H1 (cell line): ENCODE data around the gene AFF2. TPM values are rescaled to one million over a fixed set of nuclear protein-coding genes. Genes with fewer than 3 reads are reported as not detected.
A peak's percentile ranks its signal among the peaks of the same experiment; 100 is the strongest.

Source experiments
- CTCF ChIA-PET: fragments of 300-600 bp; sonication (Branson Sonifier 250); formaldehyde crosslinking; loops from one replicate; lab custom pipeline; 2021; ENCODE audit not compliant: partially characterized antibody; lab: Charles Lee
- POLR2A ChIA-PET: fragments of 300-600 bp; sonication (Branson Sonifier 250); formaldehyde crosslinking; loops from one replicate; lab custom pipeline; 2021; ENCODE audit warnings: inconsistent platforms; ENCODE audit not compliant: partially characterized antibody; lab: Charles Lee
- DNase-seq, 2 experiments: peaks; one replicate each; pipeline versions ENCODE4 v3.0.0 to v3.0.0-alpha.2; 2010 to 2022; ENCODE audit warnings: low spot score in 2 of 2, low read depth in 1 of 2, mixed read lengths in 1 of 2
- FAIRE-seq: peaks from 2 replicates; lab custom pipeline; 2011; peaks lifted over from hg19 to GRCh38; lab: Jason Lieb, UNC
- H2AFZ ChIP-seq: 2 replicates; pipeline ENCODE4 v1.8.1; 2012; ENCODE audit warnings: low read length, inconsistent platforms
- H2AK5ac ChIP-seq: 2 replicates; pipeline ENCODE4 v1.6.1; 2013; ENCODE audit warnings: low read depth, low read length
- H2BK120ac ChIP-seq: replicated peaks from 2 replicates; pipeline ENCODE3; 2013; ENCODE audit warnings: low read depth, low read length, inconsistent platforms
- H2BK12ac ChIP-seq: 2 replicates; pipeline ENCODE4 v1.6.1; 2013; ENCODE audit warnings: low read depth, low read length
- H2BK15ac ChIP-seq: 2 replicates; pipeline ENCODE4 v1.6.1; 2013; ENCODE audit warnings: low read length
- H2BK20ac ChIP-seq: 2 replicates; pipeline ENCODE4 v1.6.1; 2013; ENCODE audit warnings: low read length
- H2BK5ac ChIP-seq: 2 replicates; pipeline ENCODE4 v1.6.1; 2013; ENCODE audit warnings: low read depth, low read length
- H3K14ac ChIP-seq: 2 replicates; pipeline ENCODE4 v1.6.1; 2013; ENCODE audit warnings: inconsistent platforms; ENCODE audit not compliant: insufficient read length
- H3K18ac ChIP-seq: 2 replicates; pipeline ENCODE4 v1.6.1; 2013; ENCODE audit warnings: low read length; ENCODE audit errors: extremely low read depth
- H3K23ac ChIP-seq: 2 replicates; pipeline ENCODE4 v1.6.1; 2013; ENCODE audit warnings: inconsistent platforms; ENCODE audit not compliant: insufficient read length
- H3K23me2 ChIP-seq: 2 replicates; pipeline ENCODE4 v1.6.1; 2013; ENCODE audit warnings: low read depth, low read length
- H3K27ac ChIP-seq: 2 replicates; pipeline ENCODE4 v1.6.1; 2011; ENCODE audit warnings: low read depth, low read length, inconsistent platforms
- H3K27me3 ChIP-seq, 4 experiments: replicated peaks in 1 of 4; 1 replicate in 1 of 4; 2 replicates in 3 of 4; pipeline versions ENCODE4 v1.6.1 to v1.8.1; 2011 to 2013; ENCODE audit warnings: low read length in 3 of 4, mild to moderate bottlenecking in 3 of 4, inconsistent platforms in 2 of 4, mixed read lengths in 2 of 4, moderate library complexity in 1 of 4; ENCODE audit not compliant: control insufficient read depth in 3 of 4, insufficient read depth in 3 of 4; ENCODE audit errors: extremely low read depth in 1 of 4
- H3K36me3 ChIP-seq, 4 experiments: 2 replicates each; pipeline versions ENCODE4 v1.6.1 to v1.8.1; 2011 to 2013; ENCODE audit warnings: mild to moderate bottlenecking in 4 of 4, low read length in 3 of 4, moderate library complexity in 2 of 4, control low read depth in 1 of 4, inconsistent platforms in 1 of 4; ENCODE audit not compliant: insufficient read depth in 4 of 4, control insufficient read depth in 2 of 4
- H3K4ac ChIP-seq: replicated peaks from 2 replicates; pipeline ENCODE3; 2013; ENCODE audit warnings: low read length, low read depth, mixed read lengths, inconsistent platforms; ENCODE audit not compliant: insufficient read length
- H3K4me1 ChIP-seq, 4 experiments: replicated peaks in 1 of 4; 1 replicate in 1 of 4; 2 replicates in 3 of 4; pipeline versions ENCODE4 v1.6.1 to v1.8.1; 2011 to 2013; ENCODE audit warnings: low read length in 3 of 4, inconsistent platforms in 2 of 4, mixed read lengths in 1 of 4; ENCODE audit not compliant: insufficient read depth in 4 of 4, control insufficient read depth in 3 of 4
- H3K4me2 ChIP-seq, 2 experiments: 2 replicates each; pipeline versions ENCODE4 v1.6.1 to v1.8.1; 2011 to 2013; ENCODE audit warnings: low read depth in 2 of 2, low read length in 2 of 2, control low read depth in 1 of 2, inconsistent platforms in 1 of 2, mild to moderate bottlenecking in 1 of 2; ENCODE audit not compliant: insufficient read depth in 1 of 2
- H3K4me3 ChIP-seq, 4 experiments: fragments of 200-600, 300-600 bp in 1 of 4; sonication (generic), shearing (Covaris generic), sonication (Bioruptor Twin) in 1 of 4; 2 replicates each; pipeline versions ENCODE4 v1.5.1 to v1.8.1; 2011 to 2016; ENCODE audit warnings: low read length in 4 of 4, low read depth in 3 of 4, control low read depth in 2 of 4, inconsistent platforms in 2 of 4, mild to moderate bottlenecking in 2 of 4, mixed read lengths in 1 of 4, moderate library complexity in 1 of 4; ENCODE audit not compliant: insufficient read depth in 2 of 4; ENCODE audit errors: extremely low read depth in 1 of 4
- H3K56ac ChIP-seq: replicated peaks from 2 replicates; pipeline ENCODE3; 2013; ENCODE audit warnings: low read depth, mild to moderate bottlenecking, mixed read lengths, low read length, inconsistent platforms; ENCODE audit not compliant: insufficient read length
- H3K79me1 ChIP-seq: 2 replicates; pipeline ENCODE4 v1.6.1; 2013; ENCODE audit warnings: low read depth, low read length, control low read depth
- H3K79me2 ChIP-seq, 2 experiments: 2 replicates each; pipeline versions ENCODE4 v1.6.1 to v1.8.1; 2012 to 2013; ENCODE audit warnings: low read length in 2 of 2, mild to moderate bottlenecking in 2 of 2, inconsistent platforms in 1 of 2; ENCODE audit not compliant: insufficient read depth in 2 of 2, control insufficient read depth in 1 of 2
- H3K9ac ChIP-seq, 4 experiments: replicated peaks in 1 of 4; 1 replicate in 1 of 4; 2 replicates in 3 of 4; pipeline versions ENCODE4 v1.6.1 to v1.8.1; 2011 to 2013; ENCODE audit warnings: low read depth in 3 of 4, low read length in 3 of 4, control low read depth in 2 of 4, mild to moderate bottlenecking in 2 of 4, moderate library complexity in 2 of 4, inconsistent platforms in 1 of 4; ENCODE audit errors: extremely low read depth in 1 of 4
- H3K9me3 ChIP-seq, 2 experiments: 2 replicates each; pipeline versions ENCODE4 v1.6.1 to v1.8.1; 2012 to 2013; ENCODE audit warnings: mild to moderate bottlenecking in 2 of 2, moderate library complexity in 2 of 2, control low read depth in 1 of 2, inconsistent platforms in 1 of 2, low read depth in 1 of 2, low read length in 1 of 2, mixed read lengths in 1 of 2; ENCODE audit not compliant: insufficient read depth in 2 of 2
- H4K20me1 ChIP-seq, 2 experiments: replicated peaks in 1 of 2; 2 replicates each; pipeline versions ENCODE3 to v1.8.1; 2011 to 2013; ENCODE audit warnings: inconsistent platforms in 2 of 2, low read length in 2 of 2, mild to moderate bottlenecking in 1 of 2; ENCODE audit not compliant: insufficient read depth in 2 of 2, control insufficient read depth in 1 of 2
- H4K5ac ChIP-seq: 2 replicates; pipeline ENCODE4 v1.6.1; 2013; ENCODE audit warnings: low read length, low read depth, mixed read lengths, inconsistent platforms; ENCODE audit not compliant: insufficient read length
- H4K8ac ChIP-seq: 2 replicates; pipeline ENCODE4 v1.8.0; 2013; ENCODE audit warnings: mild to moderate bottlenecking, moderate library complexity, low read length, inconsistent platforms; ENCODE audit not compliant: insufficient read depth; ENCODE audit errors: extremely low read depth
- H4K91ac ChIP-seq: replicated peaks from 2 replicates; pipeline ENCODE3; 2013; ENCODE audit warnings: low read length, mixed read lengths, inconsistent platforms; ENCODE audit not compliant: insufficient read length
- BCL11A ChIP-seq, 2 experiments: IDR thresholded peaks; one replicate each; pipeline ENCODE4 v1.6.1; 2011; ENCODE audit warnings: low read depth in 2 of 2, low read length in 2 of 2, mild to moderate bottlenecking in 2 of 2
- RXRA ChIP-seq: IDR thresholded peaks from 2 replicates; pipeline ENCODE4 v1.6.1; 2011; ENCODE audit warnings: low read depth, mild to moderate bottlenecking, low read length, moderate library complexity; ENCODE audit not compliant: insufficient read depth
- TEAD4 ChIP-seq: IDR thresholded peaks from 2 replicates; pipeline ENCODE4 v1.6.1; 2012; ENCODE audit warnings: low read depth, low read length, inconsistent platforms, mixed read lengths
- WGBS, 2 experiments: shearing (Covaris generic) in 1 of 2; methylation state at CpG; one replicate each; pipeline versions ENCODE4 v1.1.6 to v1.1.7; 2013 to 2015; ENCODE audit warnings: low lambda C conversion rate in 2 of 2, mixed read lengths in 2 of 2, inconsistent platforms in 1 of 2, low coverage in 1 of 2, missing lambda C conversion rate in 1 of 2; ENCODE audit not compliant: insufficient replicate concordance in 2 of 2, insufficient coverage in 1 of 2, insufficient read length in 1 of 2; ENCODE audit errors: extremely low coverage in 1 of 2, missing lambda C conversion rate in 1 of 2; 5-methylcytosine and 5-hydroxymethylcytosine counted together
- polyA plus RNA-seq, 7 experiments: library from polyadenylated mRNA; depleted of rRNA in 3 of 7; stranded (reverse) in 5 of 7; unstranded in 2 of 7; fragments of >200 nt in 5 of 7; fragments of 200-250 nt in 2 of 7; gene quantifications; 1 replicate in 5 of 7; 2 replicates in 1 of 7; 4 replicates in 1 of 7; pipeline versions ENCODE4 v1.2.1 to v1.2.3, GENCODE V29; 2011 to 2013; ENCODE audit warnings: missing spikeins in 2 of 7, mixed read lengths in 2 of 7
- total RNA-seq: library from RNA; stranded (reverse); fragmentation: NEBNext Ultra II Directional; extraction: Animal tissue kit (Norgen Biotek cat#: 25700); gene quantifications from 2 replicates; pipeline ENCODE4 v1.2.1, GENCODE V29; 2021
- TF ChIP-seq, protein P1 (sequence below): IDR thresholded peaks from 2 replicates; pipeline ENCODE4 v1.6.1; 2011; ENCODE audit warnings: low read depth, mild to moderate bottlenecking, low read length; ENCODE audit not compliant: insufficient read depth

The AFF2 gene
- total and polyA plus RNA-seq, 2 of the 8 experiments (the other 6 are each of a cell fraction or from before 2014, with no cell fraction given): 2.0 to 7.3 TPM

GRCh38 chrX:149022485-149022884 is 522.1 kb downstream of the AFF2 start:
- WGBS, 2 experiments: 75% methylated on average over 2 of the region's 2 CpGs; no CpG with 5 or more reads in 1 of the 2 experiments
- TF ChIP-seq RXRA (no peak), BCL11A (IDR thresholded peaks at IDR 0.05; ENCODE audit: low read depth in 2 of 2, low read length in 2 of 2) (no peak), TEAD4 (no peak)
- TF ChIP-seq, protein P1, sequence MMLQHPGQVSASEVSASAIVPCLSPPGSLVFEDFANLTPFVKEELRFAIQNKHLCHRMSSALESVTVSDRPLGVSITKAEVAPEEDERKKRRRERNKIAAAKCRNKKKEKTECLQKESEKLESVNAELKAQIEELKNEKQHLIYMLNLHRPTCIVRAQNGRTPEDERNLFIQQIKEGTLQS: no peak

More at GRCh38 chrX:149022485-149022884, 522.1 kb downstream of the AFF2 start:
- H4K8ac ChIP-seq: no peak overlapping the region
- H3K4ac ChIP-seq: no peak overlapping the region
- DNase-seq (no peak), FAIRE-seq (peak; percentile 45)
- no peaks in the 10 kb centered on the region for H3K4me1 ChIP-seq
- H2BK12ac ChIP-seq: no peak overlapping the region
- no peak overlapping the region for H3K4me3 ChIP-seq
- H3K9me3 ChIP-seq: no peaks in the 10 kb centered on the region
- H2BK120ac ChIP-seq: no peak overlapping the region
- H4K91ac ChIP-seq: no peak overlapping the region
- no peaks in the 10 kb centered on the region for H3K36me3 ChIP-seq
- H2BK20ac ChIP-seq: no peak overlapping the region
- H3K27me3 ChIP-seq: no peaks in the 10 kb centered on the region
- H3K27ac ChIP-seq: no peak overlapping the region
- no peak overlapping the region for H4K5ac ChIP-seq
- no peak overlapping the region for H3K56ac ChIP-seq
- H3K23me2 ChIP-seq: no peaks in the 10 kb centered on the region
- no peak overlapping the region for H3K4me2 ChIP-seq
- H2AFZ ChIP-seq: no peak overlapping the region
- H2BK5ac ChIP-seq: no peak overlapping the region
- no peak overlapping the region for H3K23ac ChIP-seq
- no peak overlapping the region for H2AK5ac ChIP-seq
- H3K79me1 ChIP-seq: no peaks in the 10 kb centered on the region
- H3K18ac ChIP-seq: no peak overlapping the region
- H3K9ac ChIP-seq: no peak overlapping the region
- ChIA-PET CTCF (no interaction called here), POLR2A (no interaction called here)
- no peak overlapping the region for H3K14ac ChIP-seq
- H4K20me1 ChIP-seq: no peaks in the 10 kb centered on the region
- no peak overlapping the region for H2BK15ac ChIP-seq
- no peaks in the 10 kb centered on the region for H3K79me2 ChIP-seq
